ENCODE results near the gene PLXNA2.

The PLXNA2 gene

GRCh38 chr1:208265525-208265924, 21.3 kb upstream of the PLXNA2 start:
- H3K4me3 ChIP-seq (replicated peaks; ENCODE audit: low read depth, low read length) = no peak overlapping the region
- no peak for DNase-seq (ENCODE audit: extremely low read depth, low read depth)
- TF ChIP-seq CTCF (IDR thresholded peaks at IDR 0.05; ENCODE audit: low read depth, low read length, missing control alignments) = no peak

GRCh38 chr1:208265122-208265469, 20.9 kb upstream of the PLXNA2 start:
- no peak for DNase-seq (ENCODE audit: extremely low read depth, low read depth)
- no peak overlapping the region for H3K4me3 ChIP-seq (replicated peaks; ENCODE audit: low read depth, low read length)
- TF ChIP-seq CTCF (IDR thresholded peaks at IDR 0.05; ENCODE audit: low read depth, low read length, missing control alignments) = no peak

GRCh38 chr1:208264469-208265121, 20.4 kb upstream of the PLXNA2 start:
- DNase-seq (ENCODE audit: extremely low read depth, low read depth) = no peak
- no peak overlapping the region for H3K4me3 ChIP-seq (replicated peaks; ENCODE audit: low read depth, low read length)
- TF ChIP-seq CTCF (IDR thresholded peaks at IDR 0.05; ENCODE audit: low read depth, low read length, missing control alignments) = no peak

- DNase-seq (ENCODE audit: extremely low read depth, low read depth) = no peak
- H3K4me3 ChIP-seq (replicated peaks; ENCODE audit: low read depth, low read length) = no peak overlapping the region
- TF ChIP-seq CTCF (IDR thresholded peaks at IDR 0.05; ENCODE audit: low read depth, low read length, missing control alignments) = no peak
These were observed 17.7 kb upstream of the PLXNA2 start for GRCh38 chr1:208261874-208262273.

GRCh38 chr1:208258277-208258676, 14.1 kb upstream of the PLXNA2 start:
- H3K4me3 ChIP-seq (replicated peaks; ENCODE audit: low read depth, low read length) = no peak overlapping the region
- DNase-seq (ENCODE audit: extremely low read depth, low read depth) = no peak
- no peak for TF ChIP-seq CTCF (IDR thresholded peaks at IDR 0.05; ENCODE audit: low read depth, low read length, missing control alignments)

GRCh38 chr1:208257351-208257750, 13.2 kb upstream of the PLXNA2 start:
- TF ChIP-seq CTCF (IDR thresholded peaks at IDR 0.05; ENCODE audit: low read depth, low read length, missing control alignments) = no peak
- no peak overlapping the region for H3K4me3 ChIP-seq (replicated peaks; ENCODE audit: low read depth, low read length)
- DNase-seq (ENCODE audit: extremely low read depth, low read depth) = no peak

GRCh38 chr1:208256556-208256955, 12.4 kb upstream of the PLXNA2 start:
- no peak overlapping the region for H3K4me3 ChIP-seq (replicated peaks; ENCODE audit: low read depth, low read length)
- no peak for DNase-seq (ENCODE audit: extremely low read depth, low read depth)
- TF ChIP-seq CTCF (IDR thresholded peaks at IDR 0.05; ENCODE audit: low read depth, low read length, missing control alignments) = no peak

Data from HFF-Myc (cell line).